ENCODE results near the gene LMO1. TPM values are rescaled to one million over a fixed set of nuclear protein-coding genes. Genes with fewer than 3 reads are reported as not detected.

LMO1 gene
- 0.22 and 1.7 TPM in 2 replicates for total RNA-seq (2014; rRNA removed; shearing (Covaris generic))

GRCh38 chr11:8263769-8264410 is at the start of gene LMO1:
Gene LMO1 (minus strand): TSS chr11:8263878. CDS start chr11:8263362, 516 bp downstream.
- peak; percentile 63 for DNase-seq (ENCODE audit: low spot score)

GRCh38 chr11:8312986-8313385 is 49.3 kb upstream of the LMO1 start:
- no peak for DNase-seq (ENCODE audit: low spot score)

DNA sequence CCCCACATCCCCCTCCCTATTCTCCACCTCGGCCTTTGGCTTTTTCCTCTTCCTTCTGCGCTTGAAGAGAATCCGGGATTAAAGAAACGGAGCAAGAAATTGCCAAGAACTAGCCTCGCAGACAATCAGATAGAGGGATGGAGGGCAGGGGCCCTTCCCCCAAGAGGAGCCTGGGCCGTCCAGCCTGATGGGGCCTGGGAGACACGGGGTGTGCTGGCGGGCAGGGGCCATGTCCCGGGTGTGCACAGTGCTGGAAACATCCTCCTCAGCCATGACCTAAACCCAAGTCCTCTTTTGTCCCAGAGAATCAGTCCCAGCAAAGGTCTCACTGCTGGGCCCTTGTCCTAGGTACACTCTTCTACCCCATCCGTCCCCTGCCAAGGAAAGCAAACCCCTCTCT is 47.7 kb upstream of the LMO1 start:
- DNase-seq (ENCODE audit: low spot score): no peak

- no peak for DNase-seq (ENCODE audit: low spot score)
These were observed 47.1 kb upstream of the LMO1 start for GRCh38 chr11:8310743-8311298.

DNA sequence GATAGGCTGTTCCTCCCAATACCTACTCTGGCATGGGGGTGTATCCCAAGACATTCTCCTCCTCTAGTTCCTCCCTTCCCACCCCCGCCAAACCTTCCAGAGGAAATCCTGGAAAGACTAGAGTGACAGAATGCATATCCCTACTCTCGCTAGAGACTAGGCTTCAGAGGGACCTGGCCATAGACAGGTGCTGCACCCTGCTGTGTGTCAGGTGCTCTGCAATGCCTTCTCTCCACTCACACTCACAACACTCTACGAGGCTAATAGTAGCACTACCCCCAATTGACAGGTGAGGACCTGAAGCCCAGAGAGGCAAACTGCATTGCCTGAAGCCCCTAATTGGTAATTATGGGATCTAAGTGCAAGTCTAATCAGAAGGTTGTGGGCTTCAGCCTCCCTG is 46.2 kb upstream of the LMO1 start:
- no peak for DNase-seq (ENCODE audit: low spot score)

DNA sequence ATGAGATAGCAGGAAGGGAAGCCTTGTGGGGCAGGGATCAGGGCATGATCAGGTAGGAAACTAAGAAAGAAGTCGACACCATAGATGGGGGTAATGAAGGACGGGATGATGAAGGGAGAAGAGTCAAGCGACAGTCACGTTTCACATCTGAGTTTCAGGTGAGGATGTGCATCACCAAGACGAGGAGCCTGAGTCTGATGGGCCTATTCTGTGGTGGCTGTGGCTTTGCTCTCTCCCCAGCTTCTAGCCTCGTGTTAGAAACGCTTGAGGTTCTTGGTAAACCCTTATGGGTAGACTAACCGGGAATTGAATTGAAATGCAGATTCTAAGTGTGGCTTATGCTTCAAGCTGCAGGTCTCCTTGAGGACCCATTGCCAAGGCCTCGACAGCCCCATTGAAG is 45.6 kb upstream of the LMO1 start:
- DNase-seq (ENCODE audit: low spot score): no peak

DNA sequence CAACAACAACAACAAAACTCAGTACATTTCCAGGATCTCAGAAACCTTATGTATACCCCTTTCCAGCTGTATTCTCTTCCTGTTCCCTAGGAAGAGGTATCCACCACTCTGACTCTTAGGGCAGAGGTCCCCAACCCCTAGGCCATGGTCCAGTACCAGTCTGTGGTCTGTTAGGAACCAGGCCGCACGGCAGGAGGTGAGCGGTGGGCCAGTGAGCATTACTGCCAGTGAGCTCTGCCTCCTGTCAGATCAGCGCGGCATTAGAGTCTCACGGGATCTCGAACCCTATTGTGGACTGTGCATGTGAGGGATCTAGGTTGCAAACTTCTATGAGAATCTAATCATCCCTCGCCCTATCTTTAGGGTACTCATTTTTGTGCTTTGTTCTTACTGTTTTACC is 43.9 kb upstream of the LMO1 start:
- no peak for DNase-seq (ENCODE audit: low spot score)

DNA sequence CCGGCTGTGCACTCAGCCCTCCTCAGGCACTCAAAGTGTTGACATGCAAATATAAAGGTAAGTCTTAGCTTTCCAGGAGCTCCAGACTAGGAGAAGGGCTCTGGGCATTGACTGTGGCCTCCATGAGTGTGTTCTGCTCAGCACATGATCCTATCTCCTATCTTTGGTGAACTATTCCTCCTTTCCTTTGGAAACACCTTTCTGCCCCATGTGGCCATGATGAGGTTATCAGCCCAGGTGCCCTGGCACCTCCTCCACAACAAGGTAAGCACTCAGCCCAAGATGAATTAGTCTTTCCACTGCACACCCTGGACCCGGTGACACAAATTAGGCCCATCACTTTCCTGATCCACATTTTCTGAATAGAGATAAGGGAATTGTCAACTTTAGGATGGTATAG is 37.9 kb upstream of the LMO1 start:
- DNase-seq (ENCODE audit: low spot score): no peak

DNA sequence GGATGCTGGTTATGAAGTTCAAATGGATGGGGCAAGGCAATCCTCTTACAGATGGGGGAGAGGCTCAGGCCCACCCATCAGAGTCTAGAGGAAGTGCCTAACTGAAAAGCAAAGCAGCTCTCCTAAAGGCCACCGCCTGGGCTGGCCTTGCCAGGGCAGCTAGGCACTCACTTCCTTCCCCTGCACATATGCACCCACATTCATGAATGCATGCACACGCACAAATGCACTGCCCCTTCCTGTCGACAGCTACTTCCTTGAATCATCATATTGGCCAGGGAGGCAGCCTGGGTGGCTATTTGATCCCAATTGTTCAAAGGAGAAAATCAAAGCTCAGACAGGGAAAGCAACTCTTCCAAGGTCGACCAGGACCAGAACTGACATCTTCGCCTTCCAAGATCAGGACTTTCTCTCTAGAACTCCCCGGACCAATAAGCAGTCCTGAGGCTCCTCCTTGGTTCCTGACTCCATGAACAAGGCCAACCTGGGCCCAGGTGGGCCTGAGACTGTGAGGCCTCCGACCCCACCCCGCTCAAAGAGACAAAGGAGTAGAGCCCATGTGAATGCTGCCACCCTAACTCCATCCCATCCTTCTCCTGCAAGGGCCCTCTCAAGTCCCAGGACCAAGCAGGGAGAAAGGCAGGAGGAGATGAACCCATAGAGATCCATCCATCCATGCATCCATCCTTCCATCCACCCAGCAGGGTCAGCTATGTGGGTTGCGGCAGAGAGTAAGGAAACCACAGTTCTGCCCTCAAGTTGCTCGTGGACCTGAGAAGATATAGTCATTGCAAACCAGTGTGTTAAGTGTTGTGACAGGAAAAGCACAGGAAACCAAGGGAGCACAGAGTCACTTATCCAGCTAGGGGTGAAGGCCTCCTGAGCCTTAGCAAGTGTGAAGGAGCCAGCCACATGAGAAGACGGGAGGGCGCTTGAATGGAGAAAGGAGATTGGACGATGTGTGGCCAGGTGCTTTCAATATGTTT is 35.4 kb upstream of the LMO1 start:
- no peak for DNase-seq (ENCODE audit: low spot score)

DNA sequence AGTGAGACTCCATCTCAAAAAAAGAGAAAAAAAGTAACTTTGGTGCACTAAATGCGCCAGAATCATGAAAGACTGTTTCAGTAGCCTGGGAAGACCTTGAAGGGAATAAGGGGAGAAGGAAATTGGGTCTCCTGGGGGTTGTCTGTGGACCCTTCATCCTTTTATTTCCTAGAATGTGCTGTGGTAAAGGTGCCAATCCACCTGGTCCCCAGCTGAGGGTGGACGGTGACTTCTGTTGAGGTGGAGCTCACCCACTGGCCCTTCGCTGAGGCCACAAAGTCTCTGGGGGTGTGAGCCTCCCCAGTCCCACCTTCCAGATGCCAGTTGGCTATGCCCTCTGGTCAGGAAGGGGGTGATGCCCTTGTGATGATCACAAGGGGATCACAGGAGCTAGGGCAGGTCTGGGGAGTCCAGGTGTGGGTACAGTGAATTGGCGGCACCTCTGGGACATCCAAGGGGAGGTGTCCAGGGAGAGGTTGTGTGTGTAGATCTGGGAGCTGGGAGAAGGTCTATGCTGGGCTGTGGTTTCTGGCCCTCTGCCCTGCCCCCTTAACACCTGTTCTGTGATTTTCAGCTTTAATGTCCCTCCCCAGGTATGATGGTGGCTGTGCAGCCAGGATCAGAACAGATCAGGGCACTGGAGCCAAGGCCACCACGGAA is 34.2 kb upstream of the LMO1 start:
- DNase-seq (ENCODE audit: low spot score): no peak

GRCh38 chr11:8296872-8297271 is 33.2 kb upstream of the LMO1 start:
- DNase-seq (ENCODE audit: low spot score): no peak

DNA sequence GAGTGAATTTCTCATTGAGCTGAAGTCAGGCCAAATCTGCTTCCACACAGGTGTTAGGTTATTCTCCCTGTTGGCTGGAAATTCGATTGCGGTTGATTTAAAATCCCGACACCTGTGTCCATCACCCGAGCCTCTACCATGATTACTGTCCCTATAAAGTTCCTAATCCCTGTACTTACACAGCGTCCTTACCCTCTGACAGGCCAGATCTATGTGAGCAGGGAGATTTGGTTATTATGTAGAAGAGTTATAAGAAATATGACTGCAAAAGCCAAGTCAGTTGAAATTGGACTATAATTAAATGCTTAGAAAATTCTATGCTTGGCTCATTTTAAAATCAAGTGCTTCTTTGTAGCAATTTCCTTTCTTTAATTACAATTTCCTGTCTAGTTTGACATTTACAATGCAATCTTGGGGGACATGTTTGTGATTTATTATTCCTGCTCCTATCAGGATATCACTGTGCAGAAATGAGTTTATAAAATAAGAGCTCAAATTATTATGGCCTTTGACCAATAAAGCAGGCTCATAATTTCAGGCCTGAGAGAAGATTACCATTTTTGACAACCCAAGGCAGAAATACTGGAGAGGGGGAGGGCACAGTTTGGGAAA is 32.5 kb upstream of the LMO1 start:
- no peak for DNase-seq (ENCODE audit: low spot score)

GRCh38 chr11:8294251-8294935 is 30.7 kb upstream of the LMO1 start:
- no peak for DNase-seq (ENCODE audit: low spot score)

- no peak for DNase-seq (ENCODE audit: low spot score)
These were observed 29.5 kb upstream of the LMO1 start for GRCh38 chr11:8293171-8293570.

- no peak for DNase-seq (ENCODE audit: low spot score)
These were observed 28.7 kb upstream of the LMO1 start for GRCh38 chr11:8292351-8292750.

DNA sequence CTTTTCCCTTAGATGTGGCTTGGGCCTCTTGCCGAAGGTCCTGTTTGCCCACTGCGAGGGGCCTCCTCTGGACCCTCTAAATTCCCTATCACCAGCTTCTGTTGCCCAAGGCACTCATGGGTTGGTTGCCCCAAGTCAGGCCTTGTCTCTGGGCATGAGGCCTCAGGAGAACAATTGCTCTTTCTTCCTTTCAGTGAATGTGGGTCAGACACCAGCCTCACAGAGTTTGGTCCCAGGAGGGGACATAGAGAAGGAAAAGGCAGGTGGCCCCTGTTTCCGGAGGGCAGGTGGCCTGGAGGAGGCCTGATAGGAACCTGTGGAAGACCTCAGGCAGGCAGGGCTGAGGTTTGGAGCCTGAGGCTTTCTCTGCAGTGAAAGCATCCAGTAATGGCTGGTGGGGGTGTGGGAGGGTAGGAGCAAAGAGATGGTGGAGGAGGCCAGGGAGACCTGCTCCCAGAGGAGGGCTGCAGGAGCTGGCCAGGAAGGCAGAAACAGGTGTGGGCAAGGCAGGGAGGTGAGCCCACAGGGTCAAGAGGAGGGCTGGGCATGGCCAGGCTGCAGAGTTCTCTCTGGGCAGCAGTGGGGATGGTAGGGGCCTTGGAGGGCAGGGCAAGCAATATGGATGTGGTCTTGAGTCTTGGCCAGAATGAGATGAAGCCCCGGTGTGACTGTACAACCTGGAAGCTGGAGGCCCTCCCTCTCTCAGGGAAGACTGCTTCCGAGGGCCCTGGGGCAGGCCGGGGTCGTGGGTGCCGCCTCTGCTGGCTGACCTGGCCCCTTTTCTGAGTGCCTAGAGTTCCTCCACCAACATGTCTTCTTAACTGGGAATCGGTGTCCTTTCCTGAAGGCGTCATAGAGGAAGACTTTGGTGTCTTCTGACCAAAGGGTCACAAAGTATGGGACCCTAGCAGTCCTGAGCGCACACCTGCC is 28.0 kb upstream of the LMO1 start:
- no peak for DNase-seq (ENCODE audit: low spot score)

GRCh38 chr11:8290081-8290810 is 26.6 kb upstream of the LMO1 start:
- no peak for DNase-seq (ENCODE audit: low spot score)

GRCh38 chr11:8289492-8289918 is 25.8 kb upstream of the LMO1 start:
- no peak for DNase-seq (ENCODE audit: low spot score)

- DNase-seq (ENCODE audit: low spot score): no peak
These were observed 25.3 kb upstream of the LMO1 start for GRCh38 chr11:8288824-8289491.
